SU-DHL-6 (cell line): Measurements from ENCODE around the gene DNM1L.

Experiments
- CTCF ChIP-seq: fragments of 200-600 bp; sonication (generic); IDR thresholded peaks from one replicate; pipeline ENCODE4 v1.5.1; 2017; ENCODE audit warnings: antibody characterized with exemption, mild to moderate bottlenecking, low read length, moderate library complexity; ENCODE audit not compliant: insufficient read depth, poor library complexity, severe bottlenecking
- EZH2phosphoT487 ChIP-seq: fragments of 200-600 bp; sonication (generic), shearing (Covaris generic); conservative IDR thresholded peaks from 2 replicates; pipeline ENCODE4 v1.6.1; 2018; ENCODE audit warnings: mild to moderate bottlenecking, antibody characterized with exemption, low read length, moderate library complexity, mixed read lengths

- TF ChIP-seq CTCF (no peak), EZH2phosphoT487 (no peak)
Measured at GRCh38 chr12:32693036-32693435, 13.9 kb downstream of the DNM1L start.
